ENCODE results near the gene PRAMEF15.
"Not testable (repeated sequence)": the region's sequence is repeated elsewhere in the genome, so short reads cannot be mapped to it uniquely, and the experiment has no call there.

Gene PRAMEF15

DNA sequence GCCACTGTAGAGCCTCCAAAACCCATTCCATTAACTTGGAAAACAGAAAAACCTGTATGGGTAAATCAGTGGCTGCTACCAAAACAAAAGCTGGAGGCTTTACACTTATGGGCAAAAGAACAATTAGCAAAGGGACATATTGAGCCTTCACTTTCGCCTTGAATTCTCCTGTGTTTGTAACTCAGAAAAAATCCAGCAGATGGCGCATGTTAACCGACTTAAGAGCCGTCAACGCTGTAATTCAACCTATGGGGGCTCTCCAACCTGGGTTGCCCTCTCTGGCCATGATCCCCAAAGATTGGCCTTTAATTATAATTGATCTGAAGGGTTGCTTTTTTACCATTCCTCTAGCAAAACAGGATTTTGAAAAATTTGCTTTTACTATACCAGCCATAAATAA is 41.4 kb downstream of the PRAMEF15 start:
- DNase-seq = peak; percentile 38
- in situ Hi-C loops (cut with HindIII; ENCODE audit: low pct_ligation_motif_present, low sequenced_read_pairs); H3K27ac ChIP-seq; H3K36me3 ChIP-seq (replicated peaks); H3K4me3 ChIP-seq (ENCODE audit: low read depth, low read length); H3K27me3 ChIP-seq (replicated peaks): not testable (repeated sequence)
- TF ChIP-seq, protein P1, sequence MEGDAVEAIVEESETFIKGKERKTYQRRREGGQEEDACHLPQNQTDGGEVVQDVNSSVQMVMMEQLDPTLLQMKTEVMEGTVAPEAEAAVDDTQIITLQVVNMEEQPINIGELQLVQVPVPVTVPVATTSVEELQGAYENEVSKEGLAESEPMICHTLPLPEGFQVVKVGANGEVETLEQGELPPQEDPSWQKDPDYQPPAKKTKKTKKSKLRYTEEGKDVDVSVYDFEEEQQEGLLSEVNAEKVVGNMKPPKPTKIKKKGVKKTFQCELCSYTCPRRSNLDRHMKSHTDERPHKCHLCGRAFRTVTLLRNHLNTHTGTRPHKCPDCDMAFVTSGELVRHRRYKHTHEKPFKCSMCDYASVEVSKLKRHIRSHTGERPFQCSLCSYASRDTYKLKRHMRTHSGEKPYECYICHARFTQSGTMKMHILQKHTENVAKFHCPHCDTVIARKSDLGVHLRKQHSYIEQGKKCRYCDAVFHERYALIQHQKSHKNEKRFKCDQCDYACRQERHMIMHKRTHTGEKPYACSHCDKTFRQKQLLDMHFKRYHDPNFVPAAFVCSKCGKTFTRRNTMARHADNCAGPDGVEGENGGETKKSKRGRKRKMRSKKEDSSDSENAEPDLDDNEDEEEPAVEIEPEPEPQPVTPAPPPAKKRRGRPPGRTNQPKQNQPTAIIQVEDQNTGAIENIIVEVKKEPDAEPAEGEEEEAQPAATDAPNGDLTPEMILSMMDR (IDR thresholded peaks at IDR 0.05; ENCODE audit: low read depth, low read length, missing control alignments) = peak; percentile 39

DNA sequence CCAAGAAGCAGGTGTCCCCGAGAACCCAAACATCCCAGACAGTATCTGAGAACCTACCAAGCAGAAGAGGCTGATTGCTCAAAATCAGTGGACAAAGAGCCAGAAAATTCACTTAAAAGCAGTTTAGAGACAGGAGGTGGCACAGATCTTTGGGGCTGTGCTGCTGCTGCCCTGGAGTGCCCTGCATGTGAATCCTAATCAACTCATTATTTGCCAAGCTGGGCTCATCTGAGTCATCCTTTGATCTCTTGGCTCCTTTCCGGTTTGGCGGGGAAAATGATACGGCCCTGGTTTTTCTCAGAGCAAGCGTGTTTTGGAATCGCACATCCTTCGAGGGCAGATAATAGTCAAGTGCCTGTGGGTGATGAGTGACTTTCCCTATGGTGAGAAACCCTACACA is 47.0 kb downstream of the PRAMEF15 start:
- H3K36me3 ChIP-seq (replicated peaks); H3K27me3 ChIP-seq (replicated peaks); H3K4me3 ChIP-seq (ENCODE audit: low read depth, low read length); in situ Hi-C loops (cut with HindIII; ENCODE audit: low pct_ligation_motif_present, low sequenced_read_pairs); H3K27ac ChIP-seq; DNase-seq: not testable (repeated sequence)

DNA sequence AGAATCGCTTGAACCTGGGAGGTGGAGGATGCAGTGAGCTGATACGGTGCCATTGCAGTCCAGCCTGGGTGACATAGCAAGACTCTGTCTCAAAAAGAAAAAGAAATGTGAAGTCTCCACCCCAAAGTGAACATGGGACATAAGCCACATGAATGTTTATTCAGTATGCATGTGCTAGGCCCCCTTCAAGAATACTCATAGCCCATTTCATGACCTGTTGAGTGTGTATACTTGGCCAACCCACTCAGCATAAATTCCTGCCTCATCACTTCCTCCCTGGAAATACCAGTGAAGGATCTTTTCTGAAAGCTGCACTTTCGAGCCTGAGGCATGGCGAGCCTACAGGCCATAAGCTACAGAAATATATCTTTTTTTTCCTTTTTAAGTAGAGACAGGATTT is 49.5 kb downstream of the PRAMEF15 start:
- H3K27me3 ChIP-seq (replicated peaks); in situ Hi-C loops (cut with HindIII; ENCODE audit: low pct_ligation_motif_present, low sequenced_read_pairs); DNase-seq; H3K27ac ChIP-seq; H3K4me3 ChIP-seq (ENCODE audit: low read depth, low read length); H3K36me3 ChIP-seq (replicated peaks): not testable (repeated sequence)

DNA sequence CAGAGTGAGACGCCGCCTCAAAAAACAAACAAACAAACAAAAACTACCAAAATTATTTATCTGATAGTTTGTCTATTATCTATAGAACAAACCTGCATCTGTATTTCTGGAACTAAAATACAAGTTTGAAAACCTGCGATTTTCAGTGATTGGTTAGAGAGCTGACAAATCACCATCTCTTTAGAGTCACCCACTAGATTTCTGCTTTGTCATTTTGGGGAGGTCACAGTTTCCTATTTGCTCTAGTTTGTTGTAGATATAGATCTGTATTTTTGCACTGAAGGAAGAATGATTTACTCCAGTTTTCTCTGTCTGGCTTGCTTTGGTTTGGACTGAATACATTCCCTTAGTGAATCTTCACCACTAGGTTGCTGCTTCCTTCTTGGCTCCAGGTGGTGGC is 51.2 kb downstream of the PRAMEF15 start:
- DNase-seq; in situ Hi-C loops (cut with HindIII; ENCODE audit: low pct_ligation_motif_present, low sequenced_read_pairs); H3K36me3 ChIP-seq (replicated peaks); H3K27ac ChIP-seq; H3K4me3 ChIP-seq (ENCODE audit: low read depth, low read length); H3K27me3 ChIP-seq (replicated peaks): not testable (repeated sequence)

DNA sequence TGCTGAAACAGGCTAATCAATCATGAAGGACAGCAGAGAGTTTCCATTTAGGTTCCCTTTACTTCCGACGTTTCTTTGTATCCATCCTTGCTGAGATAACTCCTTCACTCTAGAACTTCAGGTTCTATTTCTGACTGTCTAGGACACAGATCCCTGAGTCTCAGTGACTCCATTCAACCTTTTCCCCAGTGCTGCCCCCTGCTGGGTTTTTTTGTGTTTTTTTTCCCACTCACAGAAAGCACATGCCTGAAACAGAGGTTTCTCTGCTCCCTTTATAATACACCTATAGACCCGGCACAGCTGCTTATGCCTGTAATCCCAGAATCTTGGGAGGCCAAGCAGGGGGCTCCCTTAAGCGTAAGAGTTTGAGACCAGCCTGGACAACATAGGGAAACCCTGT is 53.2 kb downstream of the PRAMEF15 start:
- H3K27me3 ChIP-seq (replicated peaks); H3K27ac ChIP-seq; in situ Hi-C loops (cut with HindIII; ENCODE audit: low pct_ligation_motif_present, low sequenced_read_pairs); H3K4me3 ChIP-seq (ENCODE audit: low read depth, low read length); H3K36me3 ChIP-seq (replicated peaks); DNase-seq: not testable (repeated sequence)

Data from brain microvascular endothelial cell (primary cell).